HEK293 (cell line): ENCODE measurements around the gene KCNMA1.

Experiments used
- CTCF ChIA-PET: fragments of 350-600 bp; formaldehyde crosslinking; extraction: SDS; loops from one replicate; lab custom pipeline; 2021; ENCODE audit warnings: antibody characterized with exemption; lab: Yijun Ruan, JAX
- POLR2A ChIA-PET: fragments of 300-600 bp; formaldehyde crosslinking; extraction: SDS; loops from one replicate; lab custom pipeline; 2020; ENCODE audit warnings: antibody characterized with exemption, inconsistent platforms; lab: Yijun Ruan, JAX
- H3K27ac ChIP-seq: fragments of 200-500 bp; sonication (Bioruptor generic); 2 replicates; pipeline ENCODE4 v1.5.1; 2014; ENCODE audit warnings: low read depth, low read length, control low read depth, inconsistent platforms; ENCODE audit errors: extremely low read depth
- H3K36me3 ChIP-seq, 2 experiments: fragments of 200-500 bp in 1 of 2; sonication (Bioruptor generic) in 1 of 2; 1 replicate in 1 of 2; 2 replicates in 1 of 2; pipeline ENCODE4 v1.5.1; 2014 to 2017; ENCODE audit warnings: inconsistent platforms in 2 of 2, low read length in 2 of 2; ENCODE audit not compliant: control insufficient read depth in 2 of 2, insufficient read depth in 1 of 2
- H3K4me1 ChIP-seq: fragments of 200-500 bp; sonication (Bioruptor generic); 2 replicates; pipeline ENCODE4 v1.5.1; 2014; ENCODE audit warnings: mild to moderate bottlenecking, low read length, inconsistent platforms; ENCODE audit not compliant: control insufficient read depth, insufficient read depth
- H3K4me3 ChIP-seq: 2 replicates; pipeline ENCODE4 v1.5.1; 2011; ENCODE audit warnings: low read depth, mild to moderate bottlenecking, control low read depth, low read length, moderate library complexity
- H3K9me3 ChIP-seq: fragments of 200-500 bp; sonication (Bioruptor generic); 2 replicates; pipeline ENCODE4 v1.5.1; 2014; ENCODE audit warnings: low read depth, low read length, inconsistent platforms; ENCODE audit not compliant: control insufficient read depth, insufficient read depth
- BCL11A ChIP-seq: fragments of 450-650 bp; formaldehyde crosslinking; IDR thresholded peaks from 2 replicates; pipeline ENCODE4 v1.5.1; 2016; ENCODE audit warnings: low read depth, missing biosample characterization, missing genetic modification characterization
- KLF8 ChIP-seq: fragments of 450-650 bp; formaldehyde crosslinking; IDR thresholded peaks from 2 replicates; pipeline ENCODE4 v1.5.1; 2016; ENCODE audit warnings: missing biosample characterization, missing genetic modification characterization
- MYNN ChIP-seq: fragments of 450-650 bp; formaldehyde crosslinking; IDR thresholded peaks from 2 replicates; pipeline ENCODE4 v1.5.1; 2016; ENCODE audit warnings: missing biosample characterization, missing genetic modification characterization, borderline replicate concordance
- OSR2 ChIP-seq: fragments of 450-650 bp; formaldehyde crosslinking; IDR thresholded peaks from 2 replicates; pipeline ENCODE4 v1.5.1; 2016; ENCODE audit warnings: missing biosample characterization, missing genetic modification characterization
- PBX3 ChIP-seq: sonication (generic); formaldehyde crosslinking; IDR thresholded peaks from 2 replicates; pipeline ENCODE4 v1.8.1; 2022; ENCODE audit warnings: mild to moderate bottlenecking, moderate library complexity, missing genetic modification reagents
- TCF7L2 ChIP-seq: IDR thresholded peaks from 2 replicates; pipeline ENCODE4 v1.6.1; 2011; ENCODE audit warnings: low read depth, mild to moderate bottlenecking, inconsistent platforms, low read length, moderate library complexity, borderline replicate concordance
- ZFP3 ChIP-seq: fragments of 450-650 bp; formaldehyde crosslinking; IDR thresholded peaks from 2 replicates; pipeline ENCODE4 v1.5.1; 2016; ENCODE audit warnings: low read depth, missing biosample characterization, missing genetic modification characterization
- ZFP69B ChIP-seq: fragments of 450-650 bp; formaldehyde crosslinking; IDR thresholded peaks from 2 replicates; pipeline ENCODE4 v1.5.1; 2016; ENCODE audit warnings: missing biosample characterization, missing genetic modification characterization
- ZNF114 ChIP-seq: fragments of 450-650 bp; formaldehyde crosslinking; IDR thresholded peaks from 2 replicates; pipeline ENCODE4 v1.5.0; 2017; ENCODE audit warnings: missing biosample characterization, missing genetic modification characterization
- ZNF16 ChIP-seq: fragments of 450-650 bp; formaldehyde crosslinking; IDR thresholded peaks from 2 replicates; pipeline ENCODE4 v1.5.1; 2016; ENCODE audit warnings: low read depth, missing biosample characterization, missing genetic modification characterization
- ZNF19 ChIP-seq: fragments of 450-650 bp; formaldehyde crosslinking; IDR thresholded peaks from 2 replicates; pipeline ENCODE4; 2016; ENCODE audit warnings: missing biosample characterization, missing genetic modification characterization, low read depth
- ZNF2 ChIP-seq: fragments of 450-650 bp; formaldehyde crosslinking; IDR thresholded peaks from 2 replicates; pipeline ENCODE4 v1.5.1; 2016; ENCODE audit warnings: missing biosample characterization, missing genetic modification characterization
- ZNF266 ChIP-seq: fragments of 450-650 bp; formaldehyde crosslinking; IDR thresholded peaks from 2 replicates; pipeline ENCODE4 v1.5.1; 2016; ENCODE audit warnings: missing biosample characterization, missing genetic modification characterization, low read depth
- ZNF302 ChIP-seq: fragments of 450-650 bp; formaldehyde crosslinking; IDR thresholded peaks from 2 replicates; pipeline ENCODE4 v1.5.1; 2016; ENCODE audit warnings: missing biosample characterization, missing genetic modification characterization, low read depth
- ZNF341 ChIP-seq: fragments of 450-650 bp; formaldehyde crosslinking; IDR thresholded peaks from 2 replicates; pipeline ENCODE4; 2016; ENCODE audit warnings: low read depth, missing biosample characterization, missing genetic modification characterization
- ZNF350 ChIP-seq: fragments of 450-650 bp; formaldehyde crosslinking; IDR thresholded peaks from 2 replicates; pipeline ENCODE4 v1.5.0; 2017; ENCODE audit warnings: missing biosample characterization, mild to moderate bottlenecking, missing genetic modification characterization
- ZNF391 ChIP-seq: fragments of 450-650 bp; formaldehyde crosslinking; IDR thresholded peaks from 2 replicates; pipeline ENCODE4 v1.5.1; 2016; ENCODE audit warnings: low read depth, missing biosample characterization, missing genetic modification characterization, borderline replicate concordance
- ZNF394 ChIP-seq: fragments of 450-650 bp; formaldehyde crosslinking; IDR thresholded peaks from 2 replicates; pipeline ENCODE4 v1.5.1; 2016; ENCODE audit warnings: missing biosample characterization, missing genetic modification characterization, mild to moderate bottlenecking, moderate library complexity, borderline replicate concordance
- ZNF510 ChIP-seq: fragments of 450-650 bp; formaldehyde crosslinking; IDR thresholded peaks from 2 replicates; pipeline ENCODE4 v1.5.1; 2018; ENCODE audit warnings: mild to moderate bottlenecking, missing genetic modification characterization, missing biosample characterization; ENCODE audit not compliant: insufficient replicate concordance
- ZNF544 ChIP-seq: fragments of 450-650 bp; formaldehyde crosslinking; IDR thresholded peaks from 2 replicates; pipeline ENCODE4 v1.5.0; 2017; ENCODE audit warnings: missing biosample characterization, missing genetic modification characterization
- ZNF596 ChIP-seq: fragments of 450-650 bp; IDR thresholded peaks from 2 replicates; pipeline ENCODE4 v1.5.0; 2018; ENCODE audit warnings: missing biosample characterization, mild to moderate bottlenecking, missing genetic modification characterization, moderate library complexity
- ZNF623 ChIP-seq: fragments of 450-650 bp; formaldehyde crosslinking; IDR thresholded peaks from 2 replicates; pipeline ENCODE4 v1.5.1; 2016; ENCODE audit warnings: missing biosample characterization, missing genetic modification characterization
- ZNF624 ChIP-seq: fragments of 450-650 bp; formaldehyde crosslinking; IDR thresholded peaks from 2 replicates; pipeline ENCODE4 v1.5.1; 2017; ENCODE audit warnings: missing biosample characterization, missing genetic modification characterization
- ZNF639 ChIP-seq: fragments of 450-650 bp; formaldehyde crosslinking; IDR thresholded peaks from 2 replicates; pipeline ENCODE4 v1.5.1; 2016; ENCODE audit warnings: missing biosample characterization, missing genetic modification characterization
- ZNF658 ChIP-seq: fragments of 450-650 bp; formaldehyde crosslinking; IDR thresholded peaks from 2 replicates; pipeline ENCODE4; 2016; ENCODE audit warnings: missing biosample characterization, missing genetic modification characterization
- ZNF664 ChIP-seq: fragments of 450-650 bp; formaldehyde crosslinking; IDR thresholded peaks from 2 replicates; pipeline ENCODE4 v1.5.1; 2016; ENCODE audit warnings: missing biosample characterization, missing genetic modification characterization
- ZNF670 ChIP-seq: fragments of 450-650 bp; formaldehyde crosslinking; IDR thresholded peaks from 2 replicates; pipeline ENCODE4 v1.5.1; 2016; ENCODE audit warnings: missing biosample characterization, missing genetic modification characterization, low read depth
- ZNF677 ChIP-seq: fragments of 450-650 bp; IDR thresholded peaks from 2 replicates; pipeline ENCODE4 v1.5.0; 2018; ENCODE audit warnings: missing biosample characterization, mild to moderate bottlenecking, missing genetic modification characterization, moderate library complexity
- ZNF692 ChIP-seq: fragments of 450-650 bp; formaldehyde crosslinking; IDR thresholded peaks from 2 replicates; pipeline ENCODE4 v1.5.1; 2016; ENCODE audit warnings: missing biosample characterization, missing genetic modification characterization
- ZNF707 ChIP-seq: fragments of 450-650 bp; formaldehyde crosslinking; IDR thresholded peaks from 2 replicates; pipeline ENCODE4 v1.5.1; 2016; ENCODE audit warnings: missing biosample characterization, missing genetic modification characterization
- ZNF768 ChIP-seq: fragments of 450-650 bp; formaldehyde crosslinking; IDR thresholded peaks from 2 replicates; pipeline ENCODE4 v1.5.1; 2018; ENCODE audit warnings: missing biosample characterization, mild to moderate bottlenecking, missing genetic modification characterization
- ZNF791 ChIP-seq: fragments of 450-650 bp; formaldehyde crosslinking; IDR thresholded peaks from 2 replicates; pipeline ENCODE4 v1.5.1; 2016; ENCODE audit warnings: missing biosample characterization, missing genetic modification characterization
- ZNF837 ChIP-seq: fragments of 450-650 bp; formaldehyde crosslinking; IDR thresholded peaks from 2 replicates; pipeline ENCODE4 v1.5.1; 2016; ENCODE audit warnings: missing biosample characterization, missing genetic modification characterization
- ZNF843 ChIP-seq: fragments of 450-650 bp; formaldehyde crosslinking; IDR thresholded peaks from 2 replicates; pipeline ENCODE4 v1.5.1; 2016; ENCODE audit warnings: missing biosample characterization, missing genetic modification characterization

Gene KCNMA1

DNA sequence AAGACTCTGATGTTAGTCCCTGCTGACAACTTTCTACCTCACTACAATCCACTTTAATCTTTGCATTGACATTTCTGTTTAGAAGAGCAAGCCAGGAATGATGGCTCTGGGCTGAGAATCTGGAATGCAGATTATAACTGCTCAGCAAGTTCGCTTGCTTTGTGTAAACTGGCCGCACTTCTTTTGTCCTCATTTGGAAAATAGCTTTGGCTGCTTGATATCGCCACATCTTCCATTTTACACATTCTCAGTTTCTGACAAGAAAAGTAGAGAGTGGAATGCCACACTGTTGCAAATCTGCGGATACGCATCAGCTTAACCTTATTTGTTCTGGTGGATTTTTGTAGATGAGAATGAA is 429.8 kb downstream of the KCNMA1 start:
- H3K4me3 ChIP-seq, result no peak overlapping the region
- no peak overlapping the region for H3K27ac ChIP-seq
- POLR2A ChIA-PET, result no interaction called here
- TF ChIP-seq BCL11A (tag by site-specific recombination) (no peak), MYNN (tag by site-specific recombination) (no peak), ZNF302 (tag by site-specific recombination) (no peak), ZNF768 (tag by site-specific recombination) (no peak), ZNF19 (tag by site-specific recombination) (no peak), ZNF624 (no peak), ZNF639 (no peak), PBX3 (CRISPR knock-in tag) (no peak), ZNF266 (no peak), ZNF2 (tag by site-specific recombination) (no peak), ZNF843 (tag by site-specific recombination) (no peak), ZFP69B (tag by site-specific recombination) (no peak), ZNF394 (no peak), ZNF510 (tag by site-specific recombination) (no peak), ZNF350 (no peak), ZNF658 (tag by site-specific recombination) (no peak), ZNF677 (tag by site-specific recombination) (no peak), KLF8 (tag by site-specific recombination) (no peak), ZFP3 (tag by site-specific recombination) (no peak), ZNF664 (no peak)
- H3K4me1 ChIP-seq, result no peaks in the 10 kb centered on the region
- H3K9me3 ChIP-seq, result no peaks in the 10 kb centered on the region
- CTCF ChIA-PET, result no interaction called here
- no peaks in the 10 kb centered on the region for H3K36me3 ChIP-seq

GRCh38 chr10:77207182-77207827 is 430.3 kb downstream of the KCNMA1 start:
- H3K4me3 ChIP-seq, result no peak overlapping the region
- ChIA-PET CTCF (no interaction called here), POLR2A (no interaction called here)
- no peaks in the 10 kb centered on the region for H3K9me3 ChIP-seq
- H3K4me1 ChIP-seq, result no peaks in the 10 kb centered on the region
- no peak overlapping the region for H3K27ac ChIP-seq
- H3K36me3 ChIP-seq, result no peaks in the 10 kb centered on the region
- TF ChIP-seq ZNF544 (no peak), ZNF114 (no peak), ZNF791 (tag by site-specific recombination) (no peak), ZNF768 (tag by site-specific recombination) (no peak), ZNF391 (tag by site-specific recombination) (no peak), OSR2 (no peak), ZNF596 (tag by site-specific recombination) (no peak), ZNF692 (no peak), ZNF623 (tag by site-specific recombination) (no peak), ZNF341 (no peak), ZNF707 (tag by site-specific recombination) (no peak), ZNF843 (tag by site-specific recombination) (no peak), TCF7L2 (no peak), ZNF670 (tag by site-specific recombination) (no peak), ZNF16 (tag by site-specific recombination) (no peak), ZNF837 (no peak)
- TF ChIP-seq, all 188 proteins: peak for 0
